Tibial artery (tissue), 4 donors: ENCODE measurements around the gene ZNF566.

ENCODE experiments used
- DNase-seq, 2 donors: peaks; one replicate each; pipeline ENCODE4 v3.0.0-alpha.2; 2019
- H3K27ac ChIP-seq, 2 donors: fragments of 200-600 bp; sonication (generic) in 1 of 2; 1 replicate in 1 of 2; 2 replicates in 1 of 2; pipeline ENCODE4 v1.5.1; 2018 to 2019; ENCODE audit warnings: mild to moderate bottlenecking in 1 of 2
- H3K27me3 ChIP-seq, 2 donors: fragments of 200-600 bp; sonication (generic) in 1 of 2; one replicate each; pipeline versions ENCODE4 v1.5.1 to v1.6.0; 2016 to 2019
- H3K36me3 ChIP-seq, 3 donors: fragments of 200-600 bp; sonication (generic) in 2 of 3; one replicate each; pipeline ENCODE4 v1.5.1; 2016 to 2019; ENCODE audit warnings: mild to moderate bottlenecking in 2 of 3
- H3K4me1 ChIP-seq, 4 donors: fragments of 200-600 bp; sonication (generic) in 2 of 4; 1 replicate in 3 of 4; 2 replicates in 1 of 4; pipeline ENCODE4 v1.5.1; 2016 to 2019
- H3K4me3 ChIP-seq, 2 donors: fragments of 200-600 bp; sonication (generic) in 1 of 2; 1 replicate in 1 of 2; 2 replicates in 1 of 2; pipeline ENCODE4 v1.5.1; 2018 to 2019; ENCODE audit warnings: mild to moderate bottlenecking in 2 of 2
- H3K9me3 ChIP-seq, 3 donors: fragments of 200-600 bp; sonication (generic) in 1 of 3; one replicate each; pipeline ENCODE4 v1.5.1; 2016 to 2019
- CTCF ChIP-seq, 2 experiments: fragments of 200-600 bp in 1 of 2; fragments of 450-650 bp in 1 of 2; IDR thresholded peaks; one replicate each; pipeline ENCODE4 v1.5.1; 2017 to 2019; ENCODE audit warnings: antibody characterized with exemption in 2 of 2, mild to moderate bottlenecking in 1 of 2, moderate library complexity in 1 of 2
- intact Hi-C: fragments of 100-400 bp; cut with DNase I; formaldehyde crosslinking; loops from one replicate; pipeline ENCODE4 v1.15.0; 2023; ENCODE audit warnings: low total_unique reads

Gene ZNF566

GRCh38 chr19:36441339-36441738 is 48.0 kb downstream of the ZNF566 start:
- intact Hi-C loops: no loop called here
- Histone ChIP-seq H3K4me3 (no peak overlapping the region), H3K27ac (no peak overlapping the region), H3K27me3 (no peaks in the 10 kb centered on the region), H3K4me1 (no peaks in the 10 kb centered on the region), H3K36me3 (peaks cover 10 to 32% (median 24%) of the 10 kb centered on the region in 3 donors), H3K9me3 (peaks cover 7 to 90% (median 64%) of the 10 kb centered on the region in 3 donors)
- no peak for DNase-seq
- TF ChIP-seq CTCF (IDR thresholded peaks at IDR 0.05): no peak

GRCh38 chr19:36436531-36436930 is 52.8 kb downstream of the ZNF566 start:
- Histone ChIP-seq H3K27me3 (no peaks in the 10 kb centered on the region), H3K4me1 (no peaks in the 10 kb centered on the region), H3K27ac (no peak overlapping the region), H3K4me3 (no peak overlapping the region), H3K36me3 (no peaks in the 10 kb centered on the region), H3K9me3 (peaks cover 6 to 47% (median 24%) of the 10 kb centered on the region in 3 donors)
- no peak for DNase-seq
- TF ChIP-seq CTCF (IDR thresholded peaks at IDR 0.05): no peak
- intact Hi-C loops: no loop called here

GRCh38 chr19:36423925-36424324 is 65.4 kb downstream of the ZNF566 start:
- Histone ChIP-seq H3K4me1 (peaks cover 0 to 10% (median 6%) of the 10 kb centered on the region in 4 donors), H3K4me3 (no peak overlapping the region), H3K27me3 (no peaks in the 10 kb centered on the region), H3K27ac (no peak overlapping the region), H3K36me3 (no peaks in the 10 kb centered on the region), H3K9me3 (no peaks in the 10 kb centered on the region)
- no peak for TF ChIP-seq CTCF (IDR thresholded peaks at IDR 0.05)
- intact Hi-C loops: loop anchor here (10.0 kb wide), 1 partner anchor 61 kb away; the partner anchor contains the start of gene ZNF566
- no peak for DNase-seq

- no peaks in the 10 kb centered on the region for H3K9me3 ChIP-seq
- peaks cover 0 to 19% (median 15%) of the 10 kb centered on the region in 4 donors for H3K4me1 ChIP-seq
- H3K27ac ChIP-seq: peak overlapping the region; percentile 73 to 75
- H3K27me3 ChIP-seq: no peaks in the 10 kb centered on the region
- no peaks in the 10 kb centered on the region for H3K36me3 ChIP-seq
- DNase-seq: no peak
- H3K4me3 ChIP-seq: peak overlapping the region; percentile 55 to 66
- intact Hi-C loops: loop anchor here (10.0 kb wide), 1 partner anchor 63 kb away; the partner anchor contains the start of gene ZNF566
- TF ChIP-seq CTCF (IDR thresholded peaks at IDR 0.05): no peak
Measured at GRCh38 chr19:36421749-36422481, 67.4 kb downstream of the ZNF566 start.

GRCh38 chr19:36420961-36421748 is 68.2 kb downstream of the ZNF566 start:
- Histone ChIP-seq H3K27me3 (no peaks in the 10 kb centered on the region), H3K27ac (peak overlapping the region; percentile 73 to 75), H3K4me3 (peak overlapping the region; percentile 55 to 66), H3K4me1 (peaks cover 0 to 19% (median 15%) of the 10 kb centered on the region in 4 donors), H3K9me3 (no peaks in the 10 kb centered on the region), H3K36me3 (no peaks in the 10 kb centered on the region)
- intact Hi-C loops: loop anchor here (10.0 kb wide), 1 partner anchor 64 kb away; the partner anchor contains the start of gene ZNF566
- DNase-seq: peak in 1 of 2 donors; percentile 64
- no peak for TF ChIP-seq CTCF (IDR thresholded peaks at IDR 0.05)
